ENCODE results near the gene ACSM3.
A peak's percentile ranks its signal among the peaks of the same experiment; 100 is the strongest.

The ACSM3 gene

DNA sequence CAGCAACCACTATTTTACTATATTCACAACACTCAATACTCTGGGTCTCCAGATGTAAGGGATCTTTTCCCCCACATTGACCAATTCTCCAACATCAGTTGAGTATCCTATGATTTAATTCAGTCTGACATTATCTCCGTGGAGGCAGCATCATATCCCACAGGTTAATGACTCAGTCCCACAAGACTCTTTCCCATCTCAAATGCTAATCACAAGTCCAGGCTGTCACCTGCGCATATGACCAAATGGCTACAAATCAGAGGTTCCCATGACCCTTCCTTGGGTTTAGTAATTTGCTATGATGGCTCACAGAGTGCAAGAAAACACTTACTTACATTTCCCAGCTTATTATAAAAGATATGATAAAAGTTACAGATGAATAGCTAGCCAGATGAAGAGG is 18.7 kb downstream of the ACSM3 start:
- intact Hi-C loops (cut with DNase I; ENCODE audit: low total_unique reads), result no loop called here
- Histone ChIP-seq H3K27ac (no peak overlapping the region), H3K4me1 (no peaks in the 10 kb centered on the region), H3K36me3 (peaks cover 0 to 6% (median 0%) of the 10 kb centered on the region in 3 donors), H3K4me3 (no peak overlapping the region), H3K27me3 (no peaks in the 10 kb centered on the region), H3K9me3 (no peaks in the 10 kb centered on the region)
- DNase-seq, result no peak
- TF ChIP-seq, protein P1, sequence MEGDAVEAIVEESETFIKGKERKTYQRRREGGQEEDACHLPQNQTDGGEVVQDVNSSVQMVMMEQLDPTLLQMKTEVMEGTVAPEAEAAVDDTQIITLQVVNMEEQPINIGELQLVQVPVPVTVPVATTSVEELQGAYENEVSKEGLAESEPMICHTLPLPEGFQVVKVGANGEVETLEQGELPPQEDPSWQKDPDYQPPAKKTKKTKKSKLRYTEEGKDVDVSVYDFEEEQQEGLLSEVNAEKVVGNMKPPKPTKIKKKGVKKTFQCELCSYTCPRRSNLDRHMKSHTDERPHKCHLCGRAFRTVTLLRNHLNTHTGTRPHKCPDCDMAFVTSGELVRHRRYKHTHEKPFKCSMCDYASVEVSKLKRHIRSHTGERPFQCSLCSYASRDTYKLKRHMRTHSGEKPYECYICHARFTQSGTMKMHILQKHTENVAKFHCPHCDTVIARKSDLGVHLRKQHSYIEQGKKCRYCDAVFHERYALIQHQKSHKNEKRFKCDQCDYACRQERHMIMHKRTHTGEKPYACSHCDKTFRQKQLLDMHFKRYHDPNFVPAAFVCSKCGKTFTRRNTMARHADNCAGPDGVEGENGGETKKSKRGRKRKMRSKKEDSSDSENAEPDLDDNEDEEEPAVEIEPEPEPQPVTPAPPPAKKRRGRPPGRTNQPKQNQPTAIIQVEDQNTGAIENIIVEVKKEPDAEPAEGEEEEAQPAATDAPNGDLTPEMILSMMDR (IDR thresholded peaks at IDR 0.05), result no peak

DNA sequence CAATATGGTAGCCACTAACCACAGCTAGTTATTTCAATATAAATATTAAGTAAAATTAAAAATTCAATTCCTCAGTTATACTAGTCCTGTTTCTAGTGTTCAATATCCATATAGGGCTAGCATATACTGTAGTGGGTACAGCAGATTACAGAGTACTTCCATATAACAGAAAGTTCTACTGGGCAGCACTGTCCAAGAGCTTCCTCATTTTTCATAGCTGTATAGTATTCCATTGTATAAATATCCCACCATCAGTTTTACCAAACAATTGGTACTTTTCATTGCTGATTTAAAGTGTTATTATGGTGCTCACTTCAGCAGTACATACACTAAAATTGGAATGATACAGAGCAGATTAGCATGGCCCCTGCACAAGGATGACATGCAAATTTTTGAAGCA is 20.4 kb downstream of the ACSM3 start:
- TF ChIP-seq, protein P1 (IDR thresholded peaks at IDR 0.05), result no peak
- Histone ChIP-seq H3K27me3 (no peaks in the 10 kb centered on the region), H3K4me1 (no peaks in the 10 kb centered on the region), H3K27ac (no peak overlapping the region), H3K36me3 (no peaks in the 10 kb centered on the region), H3K4me3 (no peak overlapping the region), H3K9me3 (no peaks in the 10 kb centered on the region)
- no peak for DNase-seq
- intact Hi-C loops (cut with DNase I; ENCODE audit: low total_unique reads), result no loop called here

DNA sequence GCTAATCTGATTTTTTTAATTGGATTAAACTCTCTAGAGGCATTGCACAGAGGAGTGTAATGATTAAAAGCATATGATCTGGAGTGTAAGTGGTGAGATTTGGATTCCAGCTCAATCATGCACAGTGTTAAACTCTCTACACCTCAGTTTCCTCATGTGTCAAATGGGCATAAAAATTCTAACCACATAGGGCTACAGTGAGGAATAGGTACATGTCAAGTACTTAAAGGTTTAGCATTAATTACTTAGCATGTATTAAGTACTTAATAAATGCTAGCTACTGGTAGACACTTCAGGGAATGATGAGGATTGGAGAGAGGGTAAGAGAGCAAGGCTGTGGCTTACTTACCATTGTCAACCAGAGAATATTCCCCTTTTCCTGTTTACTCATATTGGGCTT is 25.3 kb downstream of the ACSM3 start:
- DNase-seq, result no peak
- TF ChIP-seq, protein P1 (IDR thresholded peaks at IDR 0.05), result no peak
- no peaks in the 10 kb centered on the region for H3K27me3 ChIP-seq
- no peak overlapping the region for H3K27ac ChIP-seq
- H3K4me3 ChIP-seq, result no peak overlapping the region
- no peaks in the 10 kb centered on the region for H3K9me3 ChIP-seq
- intact Hi-C loops (cut with DNase I; ENCODE audit: low total_unique reads), result no loop called here
- H3K4me1 ChIP-seq, result peaks cover 0 to 12% (median 0%) of the 10 kb centered on the region in 4 donors
- H3K36me3 ChIP-seq, result no peaks in the 10 kb centered on the region

DNA sequence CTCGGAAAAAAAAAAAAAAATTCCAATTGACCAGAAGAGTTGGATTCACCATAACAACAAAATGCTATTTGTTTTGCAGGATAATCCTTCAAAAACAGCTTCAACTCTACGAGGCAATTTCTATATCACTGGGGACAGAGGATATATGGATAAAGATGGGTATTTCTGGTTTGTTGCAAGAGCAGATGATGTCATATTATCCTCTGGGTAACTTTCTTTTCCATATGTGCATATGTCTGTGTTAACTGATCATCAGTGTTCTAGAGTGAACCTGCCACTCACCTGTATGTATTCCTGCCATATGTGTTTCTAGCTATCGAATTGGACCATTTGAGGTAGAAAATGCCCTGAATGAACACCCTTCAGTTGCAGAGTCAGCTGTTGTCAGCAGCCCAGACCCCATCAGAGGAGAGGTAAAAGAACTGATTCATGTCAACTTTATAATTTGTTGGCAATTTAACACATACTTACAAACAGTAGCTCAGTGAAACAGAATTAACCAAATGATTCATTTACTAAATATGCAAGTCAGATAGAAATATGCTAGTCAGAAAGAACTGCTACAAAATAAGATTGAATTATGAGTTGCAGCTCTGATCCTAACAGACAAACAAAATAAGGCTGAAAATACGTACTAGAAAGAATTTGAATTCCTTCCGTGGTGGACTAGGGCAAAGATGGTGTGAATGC is 28.3 kb downstream of the ACSM3 start:
- TF ChIP-seq, protein P1 (IDR thresholded peaks at IDR 0.05), result no peak
- Histone ChIP-seq H3K9me3 (no peaks in the 10 kb centered on the region), H3K27me3 (no peaks in the 10 kb centered on the region), H3K4me3 (no peak overlapping the region), H3K4me1 (peaks cover 0 to 12% (median 0%) of the 10 kb centered on the region in 4 donors), H3K36me3 (no peaks in the 10 kb centered on the region), H3K27ac (peak overlapping the region in 1 of 2 donors; percentile 26)
- intact Hi-C loops (cut with DNase I; ENCODE audit: low total_unique reads), result no loop called here
- DNase-seq, result no peak

DNA sequence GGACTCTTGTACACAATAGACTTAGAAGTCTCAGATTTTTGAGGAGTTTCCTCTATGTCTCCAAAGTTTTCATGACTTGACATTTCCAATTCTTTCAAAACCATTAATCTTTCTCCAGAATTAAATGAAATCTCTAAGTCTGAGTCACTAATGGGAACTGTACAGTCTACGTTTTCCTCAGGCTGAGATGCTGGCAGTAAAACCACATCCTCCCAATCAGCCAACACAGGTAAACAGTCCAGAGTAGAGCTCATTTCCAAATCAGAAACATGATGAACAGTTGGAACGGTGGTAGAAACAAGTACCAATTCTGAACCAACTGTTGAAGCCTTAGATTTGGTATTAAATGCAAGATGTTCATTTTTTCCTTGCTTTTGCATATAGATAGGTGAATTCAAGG is 34.5 kb downstream of the ACSM3 start:
- no peak for DNase-seq
- H3K27me3 ChIP-seq, result no peaks in the 10 kb centered on the region
- H3K4me3 ChIP-seq, result no peak overlapping the region
- no peak overlapping the region for H3K27ac ChIP-seq
- peaks cover 5 to 23% (median 9%) of the 10 kb centered on the region in 3 donors for H3K36me3 ChIP-seq
- TF ChIP-seq, protein P1 (IDR thresholded peaks at IDR 0.05), result no peak
- H3K4me1 ChIP-seq, result no peaks in the 10 kb centered on the region
- intact Hi-C loops (cut with DNase I; ENCODE audit: low total_unique reads), result no loop called here
- H3K9me3 ChIP-seq, result no peaks in the 10 kb centered on the region

Measured in tibial artery (tissue), 4 donors.